Epithelial cell of proximal tubule (primary cell): ENCODE measurements around the gene S100A13. TPM values are rescaled to one million over a fixed set of nuclear protein-coding genes. Genes with fewer than 3 reads are reported as not detected.
"Not testable (repeated sequence)": the region's sequence is repeated elsewhere in the genome, so short reads cannot be mapped to it uniquely, and the experiment has no call there.

Source experiments
- DNase-seq: peaks from one replicate; pipeline ENCODE4 v3.0.0-alpha.2; 2011; ENCODE audit warnings: low read depth
- H3K4me3 ChIP-seq: 2 replicates; pipeline ENCODE4 v1.5.1; 2011; ENCODE audit warnings: low read depth, mild to moderate bottlenecking, low read length
- total RNA-seq: library from RNA; depleted of rRNA; stranded (reverse); fragments of >200 nt; gene quantifications from 2 replicates; pipeline ENCODE4 v1.2.3, GENCODE V29; 2015
- TF ChIP-seq, protein P1 (sequence below): conservative IDR thresholded peaks from 2 replicates; pipeline ENCODE4 v1.5.1; 2012; ENCODE audit warnings: low read depth, mild to moderate bottlenecking, low read length

Gene S100A13
- total RNA-seq, 1 donor from 2014 or later, result 345 TPM

DNA sequence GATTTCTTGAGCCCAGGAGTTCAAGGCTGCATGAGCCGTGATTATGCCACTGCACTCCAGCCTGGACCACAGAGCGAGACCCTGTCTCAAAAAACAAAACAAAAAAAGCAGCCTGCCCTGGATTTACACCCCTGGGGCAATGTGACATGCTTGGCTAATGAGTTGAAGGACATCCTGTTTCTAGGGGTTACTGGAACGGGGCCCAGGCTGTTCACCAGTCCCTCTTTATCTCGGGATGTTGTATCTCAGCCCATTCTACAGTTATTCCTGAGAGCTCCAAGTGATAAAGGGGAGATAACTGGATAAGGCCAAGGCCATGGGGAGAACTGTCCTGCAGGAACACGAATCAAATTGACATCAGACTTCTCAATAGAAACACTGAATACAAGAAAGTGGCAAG, 40.0 kb downstream of the S100A13 start:
- TF ChIP-seq, protein P1, sequence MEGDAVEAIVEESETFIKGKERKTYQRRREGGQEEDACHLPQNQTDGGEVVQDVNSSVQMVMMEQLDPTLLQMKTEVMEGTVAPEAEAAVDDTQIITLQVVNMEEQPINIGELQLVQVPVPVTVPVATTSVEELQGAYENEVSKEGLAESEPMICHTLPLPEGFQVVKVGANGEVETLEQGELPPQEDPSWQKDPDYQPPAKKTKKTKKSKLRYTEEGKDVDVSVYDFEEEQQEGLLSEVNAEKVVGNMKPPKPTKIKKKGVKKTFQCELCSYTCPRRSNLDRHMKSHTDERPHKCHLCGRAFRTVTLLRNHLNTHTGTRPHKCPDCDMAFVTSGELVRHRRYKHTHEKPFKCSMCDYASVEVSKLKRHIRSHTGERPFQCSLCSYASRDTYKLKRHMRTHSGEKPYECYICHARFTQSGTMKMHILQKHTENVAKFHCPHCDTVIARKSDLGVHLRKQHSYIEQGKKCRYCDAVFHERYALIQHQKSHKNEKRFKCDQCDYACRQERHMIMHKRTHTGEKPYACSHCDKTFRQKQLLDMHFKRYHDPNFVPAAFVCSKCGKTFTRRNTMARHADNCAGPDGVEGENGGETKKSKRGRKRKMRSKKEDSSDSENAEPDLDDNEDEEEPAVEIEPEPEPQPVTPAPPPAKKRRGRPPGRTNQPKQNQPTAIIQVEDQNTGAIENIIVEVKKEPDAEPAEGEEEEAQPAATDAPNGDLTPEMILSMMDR, result no peak
- H3K4me3 ChIP-seq, result no peak overlapping the region
- no peak for DNase-seq

DNA sequence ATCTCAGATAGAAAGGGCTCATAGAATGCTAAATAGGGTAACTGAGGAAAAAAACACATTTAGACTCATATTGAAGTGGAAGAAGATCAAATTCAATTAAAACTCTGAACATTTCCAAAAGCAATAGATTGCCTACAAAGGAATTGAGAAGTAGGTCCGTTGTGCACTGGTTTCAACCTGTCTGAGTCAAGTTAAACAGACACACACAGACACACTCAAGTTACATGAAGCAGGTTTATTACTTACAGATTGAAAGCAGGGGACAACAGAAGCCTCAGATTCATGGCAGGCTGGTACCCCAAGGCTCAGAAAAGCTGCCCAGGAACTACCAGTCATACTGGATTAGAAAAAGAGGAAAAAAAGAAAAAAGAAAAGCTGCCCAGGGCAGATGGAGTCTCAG, 41.0 kb downstream of the S100A13 start:
- no peak for DNase-seq
- TF ChIP-seq, protein P1, result no peak

GRCh38 chr1:153585006-153585405, 42.3 kb downstream of the S100A13 start:
- no peak overlapping the region for H3K4me3 ChIP-seq
- TF ChIP-seq, protein P1, result no peak
- no peak for DNase-seq

More for the DNA sequence above, 41.0 kb downstream of the S100A13 start:
- no peak overlapping the region for H3K4me3 ChIP-seq

DNA sequence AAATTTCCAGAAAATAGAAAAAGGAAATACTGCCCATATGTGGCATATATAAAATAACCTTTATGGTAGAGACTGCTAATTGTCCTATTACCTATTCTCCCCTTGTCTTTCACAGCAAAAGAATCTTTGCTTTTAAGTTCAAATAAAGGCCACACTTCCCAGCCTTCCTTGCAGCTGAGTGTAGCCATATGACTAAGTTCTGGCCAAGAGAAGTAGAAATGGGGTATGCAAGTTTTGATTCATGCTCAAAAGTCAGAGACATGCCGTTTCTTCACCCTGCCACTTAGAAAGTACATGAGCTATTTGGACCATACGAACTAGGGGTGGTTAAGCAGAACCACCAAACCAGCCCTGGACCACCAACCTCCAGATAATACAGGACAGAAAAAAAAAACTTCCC, 43.3 kb downstream of the S100A13 start:
- TF ChIP-seq, protein P1, result no peak
- no peak for DNase-seq

GRCh38 chr1:153583514-153583913, 43.8 kb downstream of the S100A13 start:
- H3K4me3 ChIP-seq, DNase-seq: not testable (repeated sequence)

More for the DNA sequence above, 43.3 kb downstream of the S100A13 start:
- H3K4me3 ChIP-seq, result no peak overlapping the region

GRCh38 chr1:153582836-153583235, 44.5 kb downstream of the S100A13 start:
- H3K4me3 ChIP-seq, DNase-seq: not testable (repeated sequence)

GRCh38 chr1:153578936-153579335, 48.4 kb downstream of the S100A13 start:
- no peak overlapping the region for H3K4me3 ChIP-seq
- DNase-seq, result no peak
- TF ChIP-seq, protein P1, result no peak

DNA sequence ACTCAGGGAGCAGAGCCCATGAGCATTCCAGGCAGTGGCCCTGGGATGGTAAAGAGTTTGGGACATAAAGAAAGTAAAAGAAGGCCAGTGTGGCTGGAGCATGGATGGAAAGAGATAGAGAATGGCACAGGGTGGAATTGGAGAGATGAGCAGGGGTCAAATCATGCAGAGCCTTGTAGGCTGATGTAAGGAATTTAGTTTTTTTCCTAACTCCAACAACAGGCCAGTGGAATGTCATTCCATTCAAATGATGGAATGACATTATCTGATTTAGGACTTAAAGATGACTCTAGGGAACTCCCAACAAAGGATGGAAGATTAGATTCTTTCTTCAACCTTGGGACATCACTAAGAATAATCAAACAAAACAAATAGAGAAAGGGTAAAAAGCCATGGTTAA, 48.8 kb downstream of the S100A13 start:
- DNase-seq, result no peak
- no peak overlapping the region for H3K4me3 ChIP-seq
- TF ChIP-seq, protein P1, result no peak
